NCI-H1417 treated with DMSO at 0.1 percent for 48 hours (cell line): ENCODE measurements around the gene LUZP2.

Experiments used
- DNase-seq: peaks from one replicate; lab custom pipeline; 2025; lab: John Stamatoyannopoulos, UW

Gene LUZP2

GRCh38 chr11:24716403-24716802 is 219.6 kb downstream of the LUZP2 start:
- DNase-seq, result no peak

GRCh38 chr11:24723231-24723630 is 226.4 kb downstream of the LUZP2 start:
- no peak for DNase-seq

DNA sequence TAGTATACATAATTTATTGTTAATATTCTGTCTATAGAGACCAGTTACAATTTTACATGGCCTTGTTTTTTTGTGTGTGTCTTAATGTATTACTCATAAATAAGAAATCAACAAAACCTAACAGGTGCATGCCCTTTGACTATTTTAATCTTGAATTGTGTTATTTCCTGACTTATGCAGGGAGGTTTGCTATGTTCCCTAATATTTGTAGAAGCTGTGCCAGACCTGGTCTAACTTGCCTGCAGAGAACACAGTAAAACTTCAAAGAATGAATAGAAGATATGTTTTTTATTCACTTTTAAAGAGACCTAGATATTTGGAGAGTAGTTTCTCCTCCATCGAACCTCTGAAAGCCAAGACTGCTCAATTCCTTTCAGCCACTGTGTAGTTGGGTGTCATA is 234.7 kb downstream of the LUZP2 start:
- DNase-seq, result no peak

- no peak for DNase-seq
Measured at GRCh38 chr11:24734742-24735237, 237.9 kb downstream of the LUZP2 start.

DNA sequence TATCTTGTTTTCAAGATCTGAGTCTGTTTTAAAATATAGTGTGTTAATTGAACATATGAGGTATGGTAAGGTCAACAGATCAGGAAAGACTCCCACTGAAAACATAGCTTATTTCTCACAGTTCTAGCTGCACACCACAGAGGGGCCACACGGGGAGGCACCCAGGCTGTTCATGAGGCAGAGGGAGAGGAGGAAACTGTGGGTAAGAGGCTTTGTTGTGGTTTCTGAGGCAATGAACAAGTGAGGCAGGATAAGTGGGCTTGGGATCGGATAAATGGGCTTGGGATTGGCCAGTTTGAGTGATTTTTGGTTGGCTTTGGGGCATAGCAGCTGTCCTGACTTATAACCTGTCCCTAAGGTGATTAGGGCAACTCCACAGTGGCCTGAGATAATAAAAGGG is 242.1 kb downstream of the LUZP2 start:
- DNase-seq, result no peak

DNA sequence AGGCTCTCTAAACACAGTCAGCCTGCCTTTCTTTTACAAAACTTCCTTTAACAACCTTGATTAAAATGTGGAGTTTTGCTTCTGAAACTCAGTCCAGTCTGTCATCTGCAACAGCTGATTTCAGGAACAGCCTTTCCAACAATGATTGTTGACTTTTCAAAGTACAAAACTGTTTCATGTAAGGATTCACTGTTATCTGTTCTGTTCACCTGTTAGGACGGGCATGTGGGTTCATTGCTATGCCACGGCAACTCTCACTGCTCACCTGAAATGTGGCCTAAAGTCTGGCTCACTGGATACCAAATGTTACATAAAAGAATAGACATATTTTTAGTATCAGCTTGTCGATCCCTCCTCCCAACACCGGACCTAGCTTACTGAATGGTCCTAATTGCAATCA is 242.8 kb downstream of the LUZP2 start:
- no peak for DNase-seq

- DNase-seq, result no peak
Measured at GRCh38 chr11:24747275-24748251, 250.7 kb downstream of the LUZP2 start.

- DNase-seq, result no peak
Measured at GRCh38 chr11:24748261-24748660, 251.4 kb downstream of the LUZP2 start.

- no peak for DNase-seq
Measured at GRCh38 chr11:24754406-24754805, 257.6 kb downstream of the LUZP2 start.

- DNase-seq, result no peak
Measured at GRCh38 chr11:24755260-24755839, 258.5 kb downstream of the LUZP2 start.

GRCh38 chr11:24759742-24760141 is 262.9 kb downstream of the LUZP2 start:
- no peak for DNase-seq

DNA sequence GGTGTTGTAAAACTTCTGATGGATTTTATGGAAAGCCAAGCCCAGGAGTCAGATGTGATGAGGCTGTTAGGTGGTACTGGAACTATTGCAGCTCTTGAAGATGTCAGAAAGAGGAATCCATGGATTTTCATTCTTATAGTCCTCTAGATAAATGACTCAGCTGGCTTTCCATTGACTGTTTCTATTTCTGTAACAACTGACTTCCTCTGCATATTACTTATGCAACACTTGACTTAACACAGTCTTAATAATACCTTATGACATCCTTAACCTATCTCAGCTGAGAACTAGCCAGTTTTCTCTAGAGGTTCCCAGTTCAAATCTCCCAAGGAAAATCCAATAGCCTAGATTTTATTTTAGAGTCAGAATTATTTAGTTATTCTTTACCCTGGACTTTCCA is 263.8 kb downstream of the LUZP2 start:
- DNase-seq, result no peak

GRCh38 chr11:24762076-24762475 is 265.2 kb downstream of the LUZP2 start:
- no peak for DNase-seq

DNA sequence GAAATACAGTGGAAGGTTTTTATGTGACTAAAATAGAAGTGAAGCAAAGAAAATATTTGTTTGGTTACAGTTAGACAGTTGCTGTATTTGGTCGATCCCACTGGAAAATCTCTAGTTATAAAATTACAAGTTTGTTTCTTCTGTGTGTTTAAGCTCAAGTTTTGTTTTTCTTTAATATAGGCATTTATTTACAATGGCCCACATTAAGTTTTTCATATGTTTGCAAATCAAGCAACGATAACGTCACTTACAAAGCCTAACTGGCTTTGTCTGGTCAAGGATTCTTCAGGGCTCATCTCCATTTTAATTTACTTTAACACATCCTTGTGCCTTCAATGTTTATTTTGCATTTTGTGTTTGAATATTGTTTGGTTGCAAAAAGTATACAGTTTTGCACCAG is 270.6 kb downstream of the LUZP2 start:
- DNase-seq, result no peak

- DNase-seq, result no peak
Measured at GRCh38 chr11:24773322-24773721, 276.5 kb downstream of the LUZP2 start.

DNA sequence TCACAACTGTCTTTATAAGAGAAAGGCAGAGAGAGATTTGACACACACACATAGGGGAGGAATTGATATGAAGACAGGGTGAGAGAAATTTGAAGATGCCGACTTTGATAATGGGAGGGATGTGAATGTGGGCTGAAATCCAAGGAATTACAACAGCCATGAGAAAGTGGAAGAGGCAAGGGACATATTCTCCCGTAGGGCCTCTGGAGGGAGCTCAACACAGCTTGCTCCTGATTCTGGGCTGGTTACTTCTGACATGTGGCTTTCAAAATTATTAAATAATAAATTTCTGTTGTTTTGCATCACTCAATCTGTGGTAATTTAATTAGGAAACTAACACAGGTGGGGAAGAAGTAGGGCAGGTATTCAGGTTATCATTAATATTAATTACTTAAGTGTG is 282.9 kb downstream of the LUZP2 start:
- no peak for DNase-seq

- no peak for DNase-seq
Measured at GRCh38 chr11:24781288-24781687, 284.4 kb downstream of the LUZP2 start.

- DNase-seq, result no peak
Measured at GRCh38 chr11:24793479-24793878, 296.6 kb downstream of the LUZP2 start.

- no peak for DNase-seq
Measured at GRCh38 chr11:24794064-24794463, 297.2 kb downstream of the LUZP2 start.

DNA sequence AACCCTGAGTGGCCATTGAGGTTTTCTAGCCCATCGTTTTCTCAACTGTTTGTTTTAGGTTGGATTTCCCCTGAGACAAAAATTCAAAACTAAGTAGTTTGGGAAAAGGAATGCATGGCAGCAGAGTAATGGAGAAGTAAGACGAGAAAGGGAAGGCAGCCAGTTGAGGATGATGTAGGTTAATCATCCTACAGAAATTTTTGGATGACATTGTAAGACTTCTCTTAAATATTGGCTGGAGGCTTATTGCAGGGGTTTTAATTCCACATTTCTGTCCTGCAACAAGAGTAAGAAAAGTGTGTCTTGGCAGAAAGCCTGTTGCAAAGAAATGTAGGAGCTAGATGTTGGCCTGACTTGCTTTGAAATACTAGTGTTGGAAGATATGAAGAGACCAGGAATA is 308.8 kb downstream of the LUZP2 start:
- no peak for DNase-seq

GRCh38 chr11:24808173-24808572 is 311.3 kb downstream of the LUZP2 start:
- DNase-seq, result no peak

GRCh38 chr11:24819006-24819405 is 322.2 kb downstream of the LUZP2 start:
- DNase-seq, result no peak

GRCh38 chr11:24819863-24820434 is 323.1 kb downstream of the LUZP2 start:
- DNase-seq, result no peak
